Measurements from ENCODE around the gene OMP.
A peak's percentile ranks its signal among the peaks of the same experiment; 100 is the strongest.

The OMP gene

DNA sequence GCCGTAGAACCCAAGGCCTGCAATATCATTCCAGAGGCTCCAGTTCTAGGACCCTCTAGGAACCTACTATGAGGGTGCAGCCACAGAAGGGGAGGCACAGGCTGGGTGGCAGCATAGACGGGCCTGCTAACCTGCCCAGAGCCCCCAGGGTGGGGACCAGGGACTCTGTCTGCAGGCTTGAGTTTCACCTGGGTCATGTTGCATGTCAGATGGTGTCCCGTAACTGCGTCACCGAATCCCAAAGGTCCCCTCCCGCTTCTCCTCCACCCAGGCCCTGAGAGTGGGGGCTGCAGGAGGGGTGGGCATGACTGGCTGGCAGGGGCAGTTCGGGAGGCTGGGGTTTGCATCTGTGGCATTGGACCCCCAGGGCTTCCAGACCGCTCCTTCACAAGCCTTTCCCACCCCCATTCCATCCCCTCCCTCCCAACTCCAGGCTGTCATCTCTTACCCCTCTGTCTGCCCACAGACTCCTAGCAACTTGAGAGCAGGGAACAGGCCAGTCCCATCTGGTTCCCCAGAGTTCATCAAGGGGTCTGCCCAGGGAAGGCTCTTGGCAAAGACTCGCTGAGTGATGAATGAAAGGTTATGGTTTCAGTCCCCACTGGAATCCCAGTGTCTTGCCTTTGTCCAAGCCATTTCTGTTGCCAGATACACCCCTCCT lies 41.7 kb downstream of the OMP start:
- no peak for DNase-seq

DNA sequence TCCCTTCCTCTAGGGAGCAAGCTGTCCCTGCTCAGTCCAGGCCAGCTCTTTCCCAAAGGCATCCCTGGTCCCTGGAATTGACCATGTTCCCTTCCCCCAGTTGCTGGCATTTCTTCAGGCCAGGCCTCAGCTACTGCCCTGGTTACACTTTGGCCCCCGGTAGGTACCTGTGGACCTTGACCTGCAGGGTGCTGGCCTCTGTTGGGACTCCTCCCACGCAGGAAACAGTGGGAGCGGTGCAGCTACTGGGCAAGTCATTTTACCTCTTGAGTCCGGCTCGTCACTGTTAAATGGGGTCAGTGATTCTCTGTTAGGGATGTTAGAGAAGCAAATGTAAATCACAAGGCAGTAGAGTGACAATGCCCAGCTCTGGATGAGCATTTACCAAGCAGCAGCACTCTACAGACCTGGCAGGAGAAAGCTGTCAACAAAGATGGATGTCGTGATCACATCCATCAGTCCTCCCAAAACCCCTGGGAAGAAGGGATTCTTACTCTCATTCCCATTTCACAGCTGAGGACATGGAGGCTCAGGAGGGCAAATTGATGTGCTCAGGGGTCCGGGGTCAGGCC lies 42.3 kb downstream of the OMP start:
- DNase-seq = no peak

DNA sequence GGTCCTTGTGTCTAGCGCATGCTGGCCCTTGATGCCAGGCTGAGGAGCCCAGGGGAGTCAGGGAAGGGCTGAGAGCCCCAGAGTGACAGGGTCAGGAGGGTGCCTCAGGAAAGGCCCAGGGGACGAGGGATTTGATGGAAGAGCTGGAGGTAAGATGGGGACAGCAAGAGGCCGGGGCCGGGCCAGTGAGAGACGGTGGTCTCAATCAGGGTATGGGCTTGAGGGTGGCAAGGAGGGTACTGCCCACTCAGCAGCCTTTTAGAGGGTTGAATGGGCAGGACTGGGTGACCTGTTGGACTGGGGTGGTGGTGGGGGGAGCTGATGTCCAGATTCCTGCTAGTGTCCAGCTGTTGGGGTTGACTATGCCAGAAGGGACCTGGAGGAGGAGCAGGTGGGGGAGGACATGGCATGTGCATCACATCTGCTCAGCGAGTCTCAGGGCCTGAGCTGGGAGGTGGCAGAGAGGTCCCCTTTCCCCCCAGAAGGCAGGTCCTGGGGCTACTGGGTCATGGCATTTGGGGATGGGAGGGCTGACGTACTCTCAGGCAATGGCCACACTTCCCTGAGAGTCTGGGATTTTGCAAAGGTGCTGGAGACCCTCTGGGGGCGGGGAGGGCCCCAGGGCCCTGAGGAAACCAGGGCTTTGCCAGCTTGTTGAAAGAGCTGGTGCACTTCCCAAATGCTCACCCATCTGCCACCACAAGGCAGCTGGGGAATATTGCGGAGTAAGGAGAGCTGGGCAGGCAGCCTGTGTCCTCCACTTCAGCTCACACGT lies 43.8 kb downstream of the OMP start:
- no peak for DNase-seq

DNA sequence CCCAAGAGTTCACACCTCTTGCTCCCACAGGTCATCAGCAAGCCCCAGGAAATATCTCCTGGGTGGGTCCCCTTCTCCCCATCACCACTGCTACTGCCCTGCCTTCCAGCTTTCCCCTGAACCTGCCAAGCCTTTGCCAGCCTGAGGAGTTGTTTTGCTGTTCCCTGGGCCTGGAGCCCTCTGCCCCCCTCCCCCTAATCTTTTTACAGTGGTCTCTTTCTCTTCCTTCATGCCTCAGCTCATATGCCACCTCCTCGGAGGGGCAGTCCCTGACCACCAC lies 44.3 kb downstream of the OMP start:
- no peak for DNase-seq

DNA sequence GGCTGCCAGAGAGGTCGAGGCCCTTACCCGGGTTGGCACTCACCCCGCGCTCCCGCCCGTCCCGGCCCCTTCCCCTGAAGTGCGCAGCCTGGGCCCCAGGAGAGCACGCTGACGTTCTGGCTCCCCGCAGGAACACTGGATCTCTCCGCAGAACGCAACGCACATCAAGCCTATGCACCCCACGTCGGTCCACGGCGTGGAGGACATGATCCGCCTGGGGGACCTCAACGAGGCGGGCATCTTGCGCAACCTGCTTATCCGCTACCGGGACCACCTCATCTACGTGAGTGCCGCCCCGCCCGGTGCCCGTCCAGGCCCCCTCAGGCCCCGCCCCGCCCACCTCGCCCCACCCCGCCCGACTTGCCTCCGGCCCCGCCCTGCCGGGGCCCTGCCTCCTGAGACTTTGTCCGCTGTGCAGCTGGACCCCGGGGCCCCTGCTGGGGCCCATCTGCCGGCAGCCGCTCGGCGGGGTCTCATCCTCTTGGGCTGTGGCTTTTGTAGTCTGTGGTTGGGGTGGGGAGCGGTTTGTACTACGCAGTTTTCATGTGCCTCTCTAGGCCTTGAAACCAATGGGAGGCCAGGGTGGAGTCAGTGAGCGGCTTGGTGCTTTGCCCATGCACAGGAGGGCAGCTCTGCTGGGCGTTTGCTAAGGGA lies 45.2 kb downstream of the OMP start:
- DNase-seq = peak; percentile 64

DNA sequence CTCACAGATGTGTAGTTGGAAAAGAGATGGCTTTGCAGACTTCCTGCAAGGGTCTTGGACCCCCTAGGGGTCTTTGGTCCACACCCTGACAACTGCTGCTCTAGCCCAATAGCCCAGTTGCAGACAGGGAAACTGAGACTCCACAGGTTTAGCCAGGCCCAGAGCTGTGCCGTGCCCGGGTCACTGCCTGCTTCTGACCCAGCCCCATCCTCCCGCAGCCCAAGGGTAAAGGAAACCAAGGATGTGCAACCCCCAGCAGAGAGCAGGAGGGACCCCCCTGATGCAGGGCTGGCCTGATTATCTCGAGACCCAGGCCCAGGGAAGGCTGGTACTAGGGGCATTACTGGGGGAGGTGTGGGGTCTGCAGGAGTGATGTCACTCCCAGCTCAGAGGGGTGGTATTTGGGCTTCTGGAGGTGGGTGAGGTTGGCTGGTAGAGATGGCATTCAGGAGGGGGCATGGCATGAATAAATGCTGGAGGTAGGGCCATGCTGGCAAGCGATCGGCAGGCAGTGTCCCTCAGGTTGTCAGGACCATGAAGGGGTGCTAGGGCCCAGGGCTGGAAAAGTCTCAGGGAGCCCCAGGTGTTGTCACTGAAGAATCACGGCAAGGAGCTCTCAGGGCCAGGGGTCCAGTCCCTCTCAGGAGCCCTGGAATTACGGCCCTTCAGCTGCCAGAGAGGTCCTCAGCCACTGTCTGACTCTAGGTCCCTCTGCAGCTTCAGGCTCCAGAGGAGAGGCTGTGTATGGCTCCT lies 46.5 kb downstream of the OMP start:
- no peak for DNase-seq

DNA sequence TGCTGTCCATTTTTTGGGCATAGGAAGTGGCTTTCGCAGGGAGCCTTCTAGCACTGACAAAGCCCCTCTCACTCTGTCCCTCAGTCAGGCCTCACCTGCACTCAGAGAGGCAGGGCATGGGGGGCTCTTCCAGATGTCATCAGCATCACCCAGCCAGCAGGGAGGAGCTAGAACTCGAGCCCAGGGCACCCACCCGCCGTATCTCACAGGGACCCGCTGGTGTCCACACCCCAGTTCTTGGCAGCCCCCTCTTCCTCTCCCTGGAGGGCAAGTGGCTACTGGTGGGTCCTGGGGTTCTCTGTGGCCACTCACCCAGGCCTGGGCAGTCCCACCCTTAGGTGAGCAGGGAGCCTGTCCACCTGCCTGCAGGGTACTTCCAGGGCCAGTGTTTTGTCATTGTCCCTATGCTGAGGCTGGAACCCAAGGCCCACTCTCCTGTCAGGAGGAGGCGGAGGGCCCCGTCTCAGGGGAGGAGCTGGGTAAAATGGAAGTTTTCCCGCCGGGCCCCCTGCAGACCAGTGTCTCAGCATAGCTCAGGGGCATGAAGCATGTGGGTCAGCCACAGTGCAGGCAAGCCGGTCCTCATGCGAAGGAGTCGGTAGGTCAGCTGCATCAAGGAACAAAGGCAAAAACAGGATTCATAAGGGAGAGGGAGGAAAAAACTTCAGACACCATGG lies 47.2 kb downstream of the OMP start:
- no peak for DNase-seq

DNA sequence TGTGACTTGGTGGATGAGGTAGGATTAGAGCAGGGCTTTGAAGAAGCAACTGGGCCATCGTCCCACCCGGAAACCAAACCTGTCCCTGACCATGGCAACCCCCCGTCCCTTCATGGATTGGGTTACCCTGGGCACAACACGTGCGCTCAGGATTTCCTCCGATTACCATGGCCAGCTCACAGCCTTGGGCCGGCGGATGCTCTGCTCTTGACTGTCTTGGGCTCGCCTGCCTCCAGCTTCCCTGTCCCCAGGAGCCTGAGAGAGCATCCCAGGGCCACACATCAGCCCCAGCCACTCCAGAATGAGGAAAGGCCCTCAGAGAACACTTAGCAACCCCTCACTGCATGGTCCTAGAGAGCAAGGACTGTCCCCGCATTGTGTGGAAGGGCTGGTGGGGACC lies 48.2 kb downstream of the OMP start:
- no peak for DNase-seq

DNA sequence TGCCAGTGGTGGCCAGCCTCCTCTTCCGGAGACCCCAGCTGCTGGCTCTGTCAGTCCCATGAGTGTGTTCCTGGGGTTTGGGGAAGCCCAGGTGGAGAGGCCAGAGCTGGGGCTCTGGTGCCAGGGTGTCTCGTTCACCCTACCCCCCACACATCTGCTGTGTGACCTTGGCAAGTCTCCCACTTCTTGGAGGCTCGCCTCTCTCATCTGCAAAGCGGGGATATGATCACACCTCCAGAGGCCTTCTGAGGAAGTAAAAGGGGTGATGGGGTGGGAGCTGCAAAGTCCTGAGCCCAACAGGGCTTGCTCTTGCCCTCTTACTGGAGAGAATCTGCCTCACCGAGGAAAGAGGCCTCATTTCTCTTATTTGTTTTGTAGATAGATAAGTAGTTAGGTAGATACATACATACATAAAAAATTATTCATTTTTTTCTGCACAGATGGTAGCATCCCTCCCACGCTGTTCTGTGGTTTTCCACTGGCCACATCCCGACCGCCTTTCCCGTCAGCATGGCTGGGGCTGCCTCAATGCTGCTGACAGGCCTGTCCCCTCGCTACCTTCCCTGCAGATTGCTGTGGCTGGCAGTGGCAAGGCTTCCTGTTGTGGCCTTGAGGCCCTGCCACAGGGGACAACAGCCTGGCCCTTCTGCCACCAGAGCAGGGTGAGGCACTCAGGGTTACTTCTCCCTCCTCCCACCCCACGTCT lies 49.3 kb downstream of the OMP start:
- DNase-seq = peak; percentile 84

DNA sequence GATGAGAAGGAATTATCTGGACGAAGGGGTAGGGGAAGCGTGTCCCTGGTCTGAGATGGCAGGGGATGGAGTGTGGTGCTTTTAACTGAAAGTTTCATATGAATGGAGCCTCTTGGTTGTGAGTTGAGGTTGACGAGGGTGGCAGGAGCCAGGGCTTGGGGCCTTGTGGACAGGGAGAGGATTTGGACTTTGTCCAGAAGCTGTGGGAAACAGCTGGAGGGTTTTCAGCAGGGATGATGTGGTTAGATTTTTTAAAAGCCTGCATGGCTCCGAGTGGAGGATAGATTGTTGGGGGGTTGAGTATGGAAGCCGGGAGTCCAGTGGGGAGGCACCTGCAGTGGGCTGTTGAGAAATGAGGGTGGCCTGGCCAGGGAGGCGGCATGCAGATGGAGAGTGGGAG lies 50.2 kb downstream of the OMP start:
- DNase-seq = no peak

Measured in stimulated activated CD8-positive, alpha-beta memory T cell treated with anti-CD3 and anti-CD28 coated beads, Interleukin-4, amount 100 ng/mL, for 48 hours (primary cell).